ENCODE measurements around the gene RIT2. TPM values are rescaled to one million over a fixed set of nuclear protein-coding genes. Genes with fewer than 3 reads are reported as not detected.

The RIT2 gene
- polyA plus RNA-seq, 1 donor from 2014 or later, result 1.1 TPM

DNA sequence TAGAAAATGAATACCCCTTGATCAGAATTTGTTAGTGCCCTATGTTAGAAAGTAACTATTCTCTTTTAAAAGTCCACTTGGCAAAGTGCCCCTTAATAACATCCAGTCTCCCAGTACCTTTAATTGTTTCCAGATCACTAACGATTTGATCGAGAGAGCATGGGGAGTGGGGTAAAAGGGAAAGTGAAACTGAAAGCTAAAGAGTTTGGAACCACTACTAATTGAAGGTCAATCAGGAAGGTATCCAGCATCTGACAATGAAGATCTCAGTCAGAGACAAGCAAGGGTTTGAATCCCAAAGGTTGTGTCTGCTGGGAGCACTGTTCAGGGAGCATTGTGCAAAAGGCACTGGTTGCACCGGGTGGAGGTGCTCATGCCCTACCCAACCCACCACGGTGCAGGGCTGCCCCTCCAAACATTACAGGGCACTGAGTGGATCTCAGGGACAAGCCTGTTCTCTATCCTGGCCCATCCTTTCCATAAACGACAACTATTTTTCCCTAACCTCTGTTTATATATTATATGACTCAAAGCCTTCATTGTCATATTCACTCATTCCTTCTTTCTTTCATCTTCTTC, 14.6 kb upstream of the RIT2 start:
- Histone ChIP-seq H3K9me3 (ENCODE audit: low read length) (no peaks in the 10 kb centered on the region), H3K36me3 (ENCODE audit: insufficient read depth, low read length) (no peaks in the 10 kb centered on the region), H3K9ac (ENCODE audit: low read length) (no peak overlapping the region), H3K4me2 (ENCODE audit: low read length) (no peak overlapping the region), H3F3A (ENCODE audit: insufficient read depth, low read length, poor library complexity, severe bottlenecking) (no peaks in the 10 kb centered on the region), H4K20me1 (ENCODE audit: insufficient read depth) (no peaks in the 10 kb centered on the region), H3K27me3 (ENCODE audit: insufficient read depth, low read depth, low read length) (no peaks in the 10 kb centered on the region), H2AFZ (ENCODE audit: low read depth, low read length) (no peak overlapping the region), H3K79me2 (replicated peaks; ENCODE audit: insufficient read depth, low read length) (no peaks in the 10 kb centered on the region), H3K9me2 (ENCODE audit: insufficient read depth, low read length) (no peaks in the 10 kb centered on the region), H3K27ac (ENCODE audit: low read length) (no peak overlapping the region), H3K4me3 (ENCODE audit: low read length) (no peak overlapping the region)
- TF ChIP-seq TAF1 (IDR thresholded peaks at IDR 0.05; ENCODE audit: low read depth) (no peak), RAD21 (conservative IDR thresholded peaks at IDR 0.05) (no peak), EP300 (conservative IDR thresholded peaks at IDR 0.05; ENCODE audit: poor library complexity, severe bottlenecking) (no peak), POLR2AphosphoS5 (IDR thresholded peaks at IDR 0.05) (no peak), MXI1 (conservative IDR thresholded peaks at IDR 0.05; ENCODE audit: poor library complexity, severe bottlenecking) (no peak), SMC3 (conservative IDR thresholded peaks at IDR 0.05; ENCODE audit: poor library complexity) (no peak), EZH2 (IDR thresholded peaks at IDR 0.05; ENCODE audit: borderline replicate concordance, insufficient read depth, low read length, poor library complexity, severe bottlenecking) (no peak)
- TF ChIP-seq, protein P1, sequence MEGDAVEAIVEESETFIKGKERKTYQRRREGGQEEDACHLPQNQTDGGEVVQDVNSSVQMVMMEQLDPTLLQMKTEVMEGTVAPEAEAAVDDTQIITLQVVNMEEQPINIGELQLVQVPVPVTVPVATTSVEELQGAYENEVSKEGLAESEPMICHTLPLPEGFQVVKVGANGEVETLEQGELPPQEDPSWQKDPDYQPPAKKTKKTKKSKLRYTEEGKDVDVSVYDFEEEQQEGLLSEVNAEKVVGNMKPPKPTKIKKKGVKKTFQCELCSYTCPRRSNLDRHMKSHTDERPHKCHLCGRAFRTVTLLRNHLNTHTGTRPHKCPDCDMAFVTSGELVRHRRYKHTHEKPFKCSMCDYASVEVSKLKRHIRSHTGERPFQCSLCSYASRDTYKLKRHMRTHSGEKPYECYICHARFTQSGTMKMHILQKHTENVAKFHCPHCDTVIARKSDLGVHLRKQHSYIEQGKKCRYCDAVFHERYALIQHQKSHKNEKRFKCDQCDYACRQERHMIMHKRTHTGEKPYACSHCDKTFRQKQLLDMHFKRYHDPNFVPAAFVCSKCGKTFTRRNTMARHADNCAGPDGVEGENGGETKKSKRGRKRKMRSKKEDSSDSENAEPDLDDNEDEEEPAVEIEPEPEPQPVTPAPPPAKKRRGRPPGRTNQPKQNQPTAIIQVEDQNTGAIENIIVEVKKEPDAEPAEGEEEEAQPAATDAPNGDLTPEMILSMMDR (IDR thresholded peaks at IDR 0.05; ENCODE audit: poor library complexity, severe bottlenecking), result no peak
- TF ChIP-seq, protein P2, sequence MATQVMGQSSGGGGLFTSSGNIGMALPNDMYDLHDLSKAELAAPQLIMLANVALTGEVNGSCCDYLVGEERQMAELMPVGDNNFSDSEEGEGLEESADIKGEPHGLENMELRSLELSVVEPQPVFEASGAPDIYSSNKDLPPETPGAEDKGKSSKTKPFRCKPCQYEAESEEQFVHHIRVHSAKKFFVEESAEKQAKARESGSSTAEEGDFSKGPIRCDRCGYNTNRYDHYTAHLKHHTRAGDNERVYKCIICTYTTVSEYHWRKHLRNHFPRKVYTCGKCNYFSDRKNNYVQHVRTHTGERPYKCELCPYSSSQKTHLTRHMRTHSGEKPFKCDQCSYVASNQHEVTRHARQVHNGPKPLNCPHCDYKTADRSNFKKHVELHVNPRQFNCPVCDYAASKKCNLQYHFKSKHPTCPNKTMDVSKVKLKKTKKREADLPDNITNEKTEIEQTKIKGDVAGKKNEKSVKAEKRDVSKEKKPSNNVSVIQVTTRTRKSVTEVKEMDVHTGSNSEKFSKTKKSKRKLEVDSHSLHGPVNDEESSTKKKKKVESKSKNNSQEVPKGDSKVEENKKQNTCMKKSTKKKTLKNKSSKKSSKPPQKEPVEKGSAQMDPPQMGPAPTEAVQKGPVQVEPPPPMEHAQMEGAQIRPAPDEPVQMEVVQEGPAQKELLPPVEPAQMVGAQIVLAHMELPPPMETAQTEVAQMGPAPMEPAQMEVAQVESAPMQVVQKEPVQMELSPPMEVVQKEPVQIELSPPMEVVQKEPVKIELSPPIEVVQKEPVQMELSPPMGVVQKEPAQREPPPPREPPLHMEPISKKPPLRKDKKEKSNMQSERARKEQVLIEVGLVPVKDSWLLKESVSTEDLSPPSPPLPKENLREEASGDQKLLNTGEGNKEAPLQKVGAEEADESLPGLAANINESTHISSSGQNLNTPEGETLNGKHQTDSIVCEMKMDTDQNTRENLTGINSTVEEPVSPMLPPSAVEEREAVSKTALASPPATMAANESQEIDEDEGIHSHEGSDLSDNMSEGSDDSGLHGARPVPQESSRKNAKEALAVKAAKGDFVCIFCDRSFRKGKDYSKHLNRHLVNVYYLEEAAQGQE (IDR thresholded peaks at IDR 0.05; ENCODE audit: borderline replicate concordance), result no peak

DNA sequence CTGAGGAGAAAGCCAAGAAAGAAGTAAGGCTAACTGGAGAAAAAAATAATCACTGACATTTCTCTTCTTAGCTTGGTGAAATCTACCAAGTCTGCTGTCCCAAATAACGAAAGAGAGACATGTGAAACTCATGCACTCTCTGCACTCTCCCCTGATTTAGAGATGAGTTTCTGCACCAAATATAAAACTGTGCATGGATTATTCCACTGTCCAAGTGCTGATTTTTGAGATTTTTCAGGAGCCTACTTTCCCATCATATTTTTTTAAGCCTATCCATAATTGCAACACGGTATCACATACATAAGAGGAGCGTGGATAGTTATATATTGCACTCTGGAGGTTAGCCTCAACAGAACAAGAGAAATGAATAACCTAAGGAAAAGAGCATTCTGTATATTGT, 10.0 kb upstream of the RIT2 start:
- no peak for TF ChIP-seq RAD21 (conservative IDR thresholded peaks at IDR 0.05)
- no peak for TF ChIP-seq EZH2 (IDR thresholded peaks at IDR 0.05; ENCODE audit: borderline replicate concordance, insufficient read depth, low read length, poor library complexity, severe bottlenecking)
- TF ChIP-seq MXI1 (conservative IDR thresholded peaks at IDR 0.05; ENCODE audit: poor library complexity, severe bottlenecking), result no peak
- TF ChIP-seq SMC3 (conservative IDR thresholded peaks at IDR 0.05; ENCODE audit: poor library complexity), result no peak
- TF ChIP-seq EP300 (conservative IDR thresholded peaks at IDR 0.05; ENCODE audit: poor library complexity, severe bottlenecking), result no peak
- no peak for TF ChIP-seq TAF1 (IDR thresholded peaks at IDR 0.05; ENCODE audit: low read depth)
- Histone ChIP-seq H3K79me2 (replicated peaks; ENCODE audit: insufficient read depth, low read length) (no peaks in the 10 kb centered on the region), H3K27me3 (ENCODE audit: insufficient read depth, low read depth, low read length) (no peaks in the 10 kb centered on the region), H3K9me2 (ENCODE audit: insufficient read depth, low read length) (no peaks in the 10 kb centered on the region), H3K36me3 (ENCODE audit: insufficient read depth, low read length) (no peaks in the 10 kb centered on the region), H4K20me1 (ENCODE audit: insufficient read depth) (no peaks in the 10 kb centered on the region), H3K4me3 (ENCODE audit: low read length) (no peak overlapping the region), H2AFZ (ENCODE audit: low read depth, low read length) (no peak overlapping the region), H3K9ac (ENCODE audit: low read length) (no peak overlapping the region), H3K9me3 (ENCODE audit: low read length) (no peaks in the 10 kb centered on the region), H3K4me2 (ENCODE audit: low read length) (no peak overlapping the region), H3F3A (ENCODE audit: insufficient read depth, low read length, poor library complexity, severe bottlenecking) (no peaks in the 10 kb centered on the region), H3K27ac (ENCODE audit: low read length) (no peak overlapping the region)
